Stimulated activated CD4-positive, alpha-beta T cell treated with anti-CD3 and anti-CD28 coated beads, Interleukin-15, amount 100 ng/mL, for 1 hour (primary cell): ENCODE measurements around the gene RPL19.

ENCODE experiments used
- DNase-seq, 2 donors: peaks; one replicate each; pipeline ENCODE4 v3.0.0-alpha.2; 2020; ENCODE audit warnings: low read depth in 1 of 2, low spot score in 1 of 2

Gene RPL19

GRCh38 chr17:39171933-39172332 is 28.1 kb upstream of the RPL19 start:
- DNase-seq = no peak

GRCh38 chr17:39173080-39173479 is 27.0 kb upstream of the RPL19 start:
- no peak for DNase-seq

- DNase-seq = no peak
Measured at GRCh38 chr17:39173526-39174274, 26.4 kb upstream of the RPL19 start.

GRCh38 chr17:39174920-39175694 is 25.0 kb upstream of the RPL19 start:
- peak; percentile 56 to 58 for DNase-seq

GRCh38 chr17:39175695-39176093 is 24.4 kb upstream of the RPL19 start:
- DNase-seq = no peak

GRCh38 chr17:39177256-39177655 is 22.8 kb upstream of the RPL19 start:
- no peak for DNase-seq

GRCh38 chr17:39178536-39178935 is 21.5 kb upstream of the RPL19 start:
- no peak for DNase-seq

GRCh38 chr17:39181303-39181702 is 18.8 kb upstream of the RPL19 start:
- DNase-seq = no peak

- no peak for DNase-seq
Measured at GRCh38 chr17:39183045-39183444, 17.0 kb upstream of the RPL19 start.

GRCh38 chr17:39183720-39184119 is 16.4 kb upstream of the RPL19 start:
- DNase-seq = no peak

- no peak for DNase-seq
Measured at GRCh38 chr17:39186481-39187002, 13.5 kb upstream of the RPL19 start.

GRCh38 chr17:39187152-39187830 is 12.8 kb upstream of the RPL19 start:
- no peak for DNase-seq

GRCh38 chr17:39191750-39192510 is 8.2 kb upstream of the RPL19 start:
- DNase-seq = no peak

- no peak for DNase-seq
Measured at GRCh38 chr17:39192901-39193300, 7.2 kb upstream of the RPL19 start.

GRCh38 chr17:39193346-39193745 is 6.7 kb upstream of the RPL19 start:
- no peak for DNase-seq

GRCh38 chr17:39194089-39194984 is 5.7 kb upstream of the RPL19 start:
- no peak for DNase-seq

- DNase-seq = no peak
Measured at GRCh38 chr17:39194985-39195524, 5.0 kb upstream of the RPL19 start.

- DNase-seq = no peak
Measured at GRCh38 chr17:39195568-39196160, 4.4 kb upstream of the RPL19 start.

- DNase-seq = no peak
Measured at GRCh38 chr17:39196241-39196807, 3.8 kb upstream of the RPL19 start.
